GM12873 (cell line): ENCODE results near the gene TULP4.

ENCODE experiments used
- TF ChIP-seq, protein P1 (sequence below): IDR thresholded peaks from 2 replicates; pipeline ENCODE4 v1.5.1; 2012; ENCODE audit warnings: low read depth, mild to moderate bottlenecking, moderate library complexity, low read length, control low read depth; ENCODE audit not compliant: insufficient read depth; ENCODE audit errors: missing control alignments

Gene TULP4

DNA sequence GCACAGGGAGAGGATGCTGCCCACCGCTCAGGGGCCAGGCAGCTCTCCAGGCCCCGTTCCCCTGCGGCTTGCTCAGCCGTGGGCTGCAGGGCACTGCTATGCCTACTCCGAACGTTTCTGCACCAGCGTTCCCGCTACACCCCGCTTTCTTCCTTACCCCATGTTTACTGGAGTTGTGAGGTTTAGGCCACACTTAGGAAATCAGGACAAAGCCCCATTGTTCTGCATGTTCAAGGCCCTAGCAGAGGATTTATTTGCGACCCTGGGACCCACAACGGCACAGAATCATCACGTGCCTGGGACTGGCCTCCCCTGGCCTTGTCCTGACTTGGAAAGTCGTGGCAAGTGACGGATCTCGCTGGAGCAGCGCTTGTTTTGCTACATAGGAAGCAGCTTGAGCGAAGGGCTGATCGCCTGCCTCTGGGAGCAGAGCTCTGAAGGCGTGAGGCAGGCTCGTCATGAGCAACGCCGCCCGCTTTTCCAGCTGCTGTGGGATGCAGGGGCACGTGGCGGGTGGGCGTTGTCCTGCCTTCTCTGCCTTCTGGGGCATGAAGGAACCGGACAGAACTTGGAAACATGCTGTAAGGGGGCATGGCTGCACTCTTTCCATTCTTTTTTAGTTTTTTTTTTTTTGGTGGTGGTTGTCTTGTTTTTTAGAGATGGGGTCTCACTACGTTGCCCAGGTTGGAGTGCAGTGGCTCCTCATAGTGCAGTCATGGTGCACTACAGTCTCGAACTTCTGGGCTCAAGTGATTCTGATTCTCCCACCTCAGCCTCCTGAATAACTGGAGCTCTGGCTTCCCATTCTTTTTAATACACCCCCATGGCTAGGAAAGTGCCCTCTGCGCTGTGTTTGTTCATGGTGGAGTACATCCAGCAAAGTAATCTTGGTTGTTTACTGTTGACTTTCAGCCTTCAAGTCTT lies 233.0 kb downstream of the TULP4 start:
- TF ChIP-seq, protein P1, sequence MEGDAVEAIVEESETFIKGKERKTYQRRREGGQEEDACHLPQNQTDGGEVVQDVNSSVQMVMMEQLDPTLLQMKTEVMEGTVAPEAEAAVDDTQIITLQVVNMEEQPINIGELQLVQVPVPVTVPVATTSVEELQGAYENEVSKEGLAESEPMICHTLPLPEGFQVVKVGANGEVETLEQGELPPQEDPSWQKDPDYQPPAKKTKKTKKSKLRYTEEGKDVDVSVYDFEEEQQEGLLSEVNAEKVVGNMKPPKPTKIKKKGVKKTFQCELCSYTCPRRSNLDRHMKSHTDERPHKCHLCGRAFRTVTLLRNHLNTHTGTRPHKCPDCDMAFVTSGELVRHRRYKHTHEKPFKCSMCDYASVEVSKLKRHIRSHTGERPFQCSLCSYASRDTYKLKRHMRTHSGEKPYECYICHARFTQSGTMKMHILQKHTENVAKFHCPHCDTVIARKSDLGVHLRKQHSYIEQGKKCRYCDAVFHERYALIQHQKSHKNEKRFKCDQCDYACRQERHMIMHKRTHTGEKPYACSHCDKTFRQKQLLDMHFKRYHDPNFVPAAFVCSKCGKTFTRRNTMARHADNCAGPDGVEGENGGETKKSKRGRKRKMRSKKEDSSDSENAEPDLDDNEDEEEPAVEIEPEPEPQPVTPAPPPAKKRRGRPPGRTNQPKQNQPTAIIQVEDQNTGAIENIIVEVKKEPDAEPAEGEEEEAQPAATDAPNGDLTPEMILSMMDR, result no peak

DNA sequence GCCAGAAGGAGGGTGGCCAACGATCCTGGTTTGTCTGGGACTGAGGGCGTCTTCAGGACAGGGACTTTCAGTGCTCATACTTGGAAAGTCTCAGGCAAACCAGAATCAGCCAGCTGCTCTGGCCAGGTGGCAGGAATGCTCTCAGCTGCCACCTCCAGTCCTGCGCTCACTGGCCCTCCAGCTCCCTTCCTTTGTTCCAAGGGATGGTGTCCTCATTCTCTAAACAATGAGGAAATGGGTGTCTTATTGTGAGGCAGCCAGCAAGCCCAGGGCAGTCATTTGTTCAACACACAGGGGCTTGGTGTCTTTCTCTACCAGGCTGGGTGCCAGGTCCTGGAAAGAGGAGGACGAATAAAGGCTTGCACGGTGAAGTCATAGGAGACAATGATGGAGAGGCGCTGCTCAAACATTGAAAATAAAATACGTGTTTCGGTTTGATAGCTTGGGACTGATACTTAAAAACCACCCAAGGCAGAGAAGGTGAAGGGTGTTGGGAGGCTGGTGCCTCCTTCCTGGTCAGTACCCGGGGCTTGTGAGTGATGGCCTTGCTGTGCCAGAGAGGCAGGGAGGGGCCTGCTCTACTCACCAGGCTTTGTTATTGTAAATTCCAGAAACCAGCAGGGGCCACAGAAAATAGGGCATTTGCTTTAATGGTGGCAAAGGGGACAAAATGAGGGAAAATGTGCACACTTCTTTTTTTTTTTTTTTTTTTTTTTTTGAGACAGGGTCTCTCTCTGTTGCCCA lies 236.3 kb downstream of the TULP4 start:
- TF ChIP-seq, protein P1, result no peak

DNA sequence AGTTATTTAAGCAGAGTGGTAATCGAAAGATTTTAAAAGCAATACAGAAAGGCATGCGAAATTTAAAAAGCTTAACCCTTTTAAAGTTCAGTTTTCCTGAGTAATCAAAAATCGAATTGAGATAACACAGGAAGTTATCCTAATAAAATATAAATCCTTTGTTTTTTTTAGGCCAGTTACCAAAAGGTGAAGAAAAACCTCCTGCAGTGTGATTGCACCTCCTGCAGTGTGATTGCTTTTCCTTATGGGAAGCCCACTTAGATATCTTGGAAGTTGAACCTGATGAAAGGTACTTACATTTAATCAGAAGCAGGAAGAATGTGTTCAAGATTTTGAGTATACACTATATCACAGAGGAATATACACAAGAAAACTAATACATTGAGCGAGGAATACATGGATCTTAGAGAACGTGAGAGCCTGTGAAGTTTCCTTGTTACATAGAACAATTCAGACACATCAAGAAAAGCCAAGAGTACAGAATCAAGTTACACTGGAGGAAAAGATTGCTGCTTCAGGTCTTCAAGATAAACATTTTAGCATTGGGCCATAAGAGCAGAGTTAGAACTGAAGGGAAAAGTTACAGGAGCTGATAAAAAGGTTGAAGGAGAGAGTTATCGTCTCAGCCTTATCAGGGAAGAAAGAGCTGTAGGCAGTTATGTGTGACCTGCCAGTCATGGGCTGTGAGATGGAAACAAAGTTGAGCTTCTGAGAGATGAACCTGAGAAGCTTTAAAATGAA lies 240.0 kb downstream of the TULP4 start:
- TF ChIP-seq, protein P1, result no peak

- TF ChIP-seq, protein P1, result no peak
Observed at GRCh38 chr6:158552796-158553138, 240.5 kb downstream of the TULP4 start.

GRCh38 chr6:158554611-158555361 lies 242.5 kb downstream of the TULP4 start:
- TF ChIP-seq, protein P1, result no peak

GRCh38 chr6:158556113-158556512 lies 243.8 kb downstream of the TULP4 start:
- TF ChIP-seq, protein P1, result no peak

- TF ChIP-seq, protein P1, result no peak
Observed at GRCh38 chr6:158557927-158558326, 245.7 kb downstream of the TULP4 start.
